Left hindlimb (tissue), 1 donor: ENCODE results near the gene KCND3.
"Not testable (repeated sequence)": the region's sequence is repeated elsewhere in the genome, so short reads cannot be mapped to it uniquely, and the experiment has no call there.

ENCODE experiments used
- DNase-seq: peaks from one replicate; pipeline ENCODE4 v3.0.0-alpha.2; 2018

The KCND3 gene

GRCh38 chr1:111802110-111802509, 187.4 kb downstream of the KCND3 start:
- DNase-seq: no peak

- DNase-seq: no peak
These were observed 188.2 kb downstream of the KCND3 start for GRCh38 chr1:111801071-111801850.

GRCh38 chr1:111799722-111800121, 189.7 kb downstream of the KCND3 start:
- not testable (repeated sequence) for DNase-seq

GRCh38 chr1:111798580-111798979, 190.9 kb downstream of the KCND3 start:
- no peak for DNase-seq

- DNase-seq: no peak
These were observed 194.1 kb downstream of the KCND3 start for GRCh38 chr1:111795401-111795800.

- no peak for DNase-seq
These were observed 195.5 kb downstream of the KCND3 start for GRCh38 chr1:111793923-111794322.

- no peak for DNase-seq
These were observed 197.2 kb downstream of the KCND3 start for GRCh38 chr1:111792249-111792648.

GRCh38 chr1:111791776-111792175, 197.7 kb downstream of the KCND3 start:
- no peak for DNase-seq

- no peak for DNase-seq
These were observed 199.7 kb downstream of the KCND3 start for GRCh38 chr1:111789666-111790316.

GRCh38 chr1:111789142-111789541, 200.3 kb downstream of the KCND3 start:
- DNase-seq: no peak

- DNase-seq: no peak
These were observed 202.7 kb downstream of the KCND3 start for GRCh38 chr1:111786669-111787207.

GRCh38 chr1:111784273-111784901, 205.1 kb downstream of the KCND3 start:
- DNase-seq: no peak

- DNase-seq: no peak
These were observed 209.9 kb downstream of the KCND3 start for GRCh38 chr1:111779546-111779945.

- DNase-seq: no peak
These were observed 210.9 kb downstream of the KCND3 start for GRCh38 chr1:111778541-111779051.

GRCh38 chr1:111778066-111778465, 211.4 kb downstream of the KCND3 start:
- no peak for DNase-seq

- DNase-seq: no peak
These were observed 212.2 kb downstream of the KCND3 start for GRCh38 chr1:111777301-111777700.

GRCh38 chr1:111776861-111777260, 212.6 kb downstream of the KCND3 start:
- no peak for DNase-seq

- no peak for DNase-seq
These were observed 213.1 kb downstream of the KCND3 start for GRCh38 chr1:111776391-111776790.

- DNase-seq: no peak
These were observed 213.5 kb downstream of the KCND3 start for GRCh38 chr1:111775966-111776365.

GRCh38 chr1:111770916-111771315, 218.6 kb downstream of the KCND3 start:
- no peak for DNase-seq

GRCh38 chr1:111769517-111770146, 219.8 kb downstream of the KCND3 start:
- no peak for DNase-seq

- no peak for DNase-seq
These were observed 220.8 kb downstream of the KCND3 start for GRCh38 chr1:111768625-111769024.

GRCh38 chr1:111768023-111768422, 221.4 kb downstream of the KCND3 start:
- DNase-seq: no peak
